AG04450 (cell line): ENCODE measurements around the gene CCDC68. TPM values are rescaled to one million over a fixed set of nuclear protein-coding genes. Genes with fewer than 3 reads are reported as not detected.

ENCODE experiments used
- CTCF ChIA-PET: fragments of 300-600, 350-600 bp; formaldehyde crosslinking; extraction: SDS; loops from one replicate; lab custom pipeline; 2022; ENCODE audit warnings: antibody characterized with exemption, inconsistent platforms; lab: Charles Lee
- POLR2A ChIA-PET: fragments of 350-600 bp; formaldehyde crosslinking; extraction: SDS; loops from one replicate; lab custom pipeline; 2021; ENCODE audit warnings: antibody characterized with exemption, inconsistent platforms; lab: Yijun Ruan, JAX
- DNase-seq: peaks from one replicate; pipeline ENCODE4 v3.0.0-alpha.2; 2011; ENCODE audit warnings: low read depth, low spot score
- H3K27ac ChIP-seq: one replicate; pipeline ENCODE4 v1.5.1; 2012; ENCODE audit warnings: low read depth, low read length, control low read depth
- H3K27me3 ChIP-seq: one replicate; pipeline ENCODE4 v1.6.0; 2012; ENCODE audit warnings: low read length; ENCODE audit not compliant: control insufficient read depth, insufficient read depth
- H3K4me3 ChIP-seq: 2 replicates; pipeline ENCODE4 v1.5.1; 2011; ENCODE audit warnings: mild to moderate bottlenecking, low read depth, low read length, control low read depth
- H3K9me3 ChIP-seq: 2 replicates; pipeline ENCODE4 v1.5.1; 2012; ENCODE audit warnings: low read length; ENCODE audit not compliant: control insufficient read depth, insufficient read depth
- polyA plus RNA-seq: library from polyadenylated mRNA; depleted of rRNA; stranded (reverse); fragments of >200 nt; gene quantifications from 2 replicates; pipeline ENCODE4 v1.2.3, GENCODE V29; 2011
- TF ChIP-seq, protein P1 (sequence below): IDR thresholded peaks from 2 replicates; pipeline ENCODE4 v1.5.1; 2011; ENCODE audit warnings: low read depth, low read length, control low read depth, inconsistent platforms

The CCDC68 gene
- polyA plus RNA-seq, 1 experiment: 9.5 TPM

DNA sequence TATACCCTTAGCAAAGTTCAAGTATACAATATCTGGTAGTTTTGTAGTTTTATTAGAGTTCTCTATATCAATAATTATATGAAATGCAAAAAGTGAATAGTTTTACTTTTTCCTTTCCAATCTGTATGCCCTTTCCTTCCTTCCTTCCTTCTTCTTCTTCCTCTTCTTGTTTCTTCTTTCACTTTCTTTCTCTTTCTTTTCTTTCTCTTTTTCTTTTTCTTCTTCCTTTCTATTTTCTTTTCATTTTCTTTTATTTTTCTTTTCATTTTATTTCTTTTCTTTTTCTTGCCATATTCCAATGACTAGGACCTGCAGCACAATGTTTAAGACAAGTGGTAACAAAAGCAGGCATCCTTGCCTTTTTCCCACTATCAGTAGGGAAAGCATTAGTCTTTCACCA is 59.8 kb downstream of the CCDC68 start:
- no peak for DNase-seq
- Histone ChIP-seq H3K9me3 (no peaks in the 10 kb centered on the region), H3K4me3 (no peak overlapping the region), H3K27me3 (no peaks in the 10 kb centered on the region), H3K27ac (no peak overlapping the region)
- TF ChIP-seq, protein P1, sequence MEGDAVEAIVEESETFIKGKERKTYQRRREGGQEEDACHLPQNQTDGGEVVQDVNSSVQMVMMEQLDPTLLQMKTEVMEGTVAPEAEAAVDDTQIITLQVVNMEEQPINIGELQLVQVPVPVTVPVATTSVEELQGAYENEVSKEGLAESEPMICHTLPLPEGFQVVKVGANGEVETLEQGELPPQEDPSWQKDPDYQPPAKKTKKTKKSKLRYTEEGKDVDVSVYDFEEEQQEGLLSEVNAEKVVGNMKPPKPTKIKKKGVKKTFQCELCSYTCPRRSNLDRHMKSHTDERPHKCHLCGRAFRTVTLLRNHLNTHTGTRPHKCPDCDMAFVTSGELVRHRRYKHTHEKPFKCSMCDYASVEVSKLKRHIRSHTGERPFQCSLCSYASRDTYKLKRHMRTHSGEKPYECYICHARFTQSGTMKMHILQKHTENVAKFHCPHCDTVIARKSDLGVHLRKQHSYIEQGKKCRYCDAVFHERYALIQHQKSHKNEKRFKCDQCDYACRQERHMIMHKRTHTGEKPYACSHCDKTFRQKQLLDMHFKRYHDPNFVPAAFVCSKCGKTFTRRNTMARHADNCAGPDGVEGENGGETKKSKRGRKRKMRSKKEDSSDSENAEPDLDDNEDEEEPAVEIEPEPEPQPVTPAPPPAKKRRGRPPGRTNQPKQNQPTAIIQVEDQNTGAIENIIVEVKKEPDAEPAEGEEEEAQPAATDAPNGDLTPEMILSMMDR: no peak
- CTCF ChIA-PET: no interaction called here
- POLR2A ChIA-PET: no interaction called here

GRCh38 chr18:54888933-54889332 is 70.3 kb downstream of the CCDC68 start:
- no peak overlapping the region for H3K4me3 ChIP-seq
- ChIA-PET POLR2A (no interaction called here), CTCF (interaction anchor here (0.6 kb wide), 1 partner anchor 91 kb away, joined by 3 read pairs; no protein-coding TSS in a partner anchor)
- TF ChIP-seq, protein P1: no peak
- DNase-seq: peak; percentile 27
- H3K27me3 ChIP-seq: no peaks in the 10 kb centered on the region
- no peaks in the 10 kb centered on the region for H3K9me3 ChIP-seq
- H3K27ac ChIP-seq: no peak overlapping the region

DNA sequence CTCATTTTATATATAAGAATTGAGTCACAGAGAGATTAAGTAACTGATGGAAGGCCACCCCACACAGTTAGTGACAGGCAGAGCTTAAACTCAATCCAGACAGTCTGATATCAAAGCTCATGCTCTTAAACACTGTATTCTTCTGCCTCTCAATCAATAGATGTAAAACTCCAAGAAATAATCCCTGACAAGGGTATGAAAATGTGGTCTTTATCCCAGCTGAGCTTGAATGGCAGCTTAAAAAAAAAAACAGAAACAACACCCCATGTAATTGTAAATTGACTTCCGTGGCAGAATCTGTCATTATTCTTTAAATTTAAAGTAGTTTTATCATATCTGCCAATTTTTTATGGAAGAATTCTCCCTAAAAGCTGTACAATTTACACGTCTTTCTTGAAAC is 70.9 kb downstream of the CCDC68 start:
- CTCF ChIA-PET: interaction anchor here (0.6 kb wide), 1 partner anchor 92 kb away, joined by 3 read pairs; no protein-coding TSS in a partner anchor
- POLR2A ChIA-PET: no interaction called here
- no peak for DNase-seq
- Histone ChIP-seq H3K4me3 (no peak overlapping the region), H3K9me3 (no peaks in the 10 kb centered on the region), H3K27me3 (no peaks in the 10 kb centered on the region), H3K27ac (no peak overlapping the region)
- TF ChIP-seq, protein P1: no peak

- no peak overlapping the region for H3K4me3 ChIP-seq
- H3K9me3 ChIP-seq: no peaks in the 10 kb centered on the region
- TF ChIP-seq, protein P1: no peak
- no peak overlapping the region for H3K27ac ChIP-seq
- no peaks in the 10 kb centered on the region for H3K27me3 ChIP-seq
- no peak for DNase-seq
- ChIA-PET POLR2A (interaction anchor here (0.8 kb wide), 1 partner anchor 9 kb away, joined by 4 read pairs; no protein-coding TSS in a partner anchor), CTCF (interaction anchor here (1.8 kb wide), 1 partner anchor 99 kb away, joined by 6 read pairs; no protein-coding TSS in a partner anchor)
Observed at GRCh38 chr18:54883816-54884604, 75.3 kb downstream of the CCDC68 start.

GRCh38 chr18:54882318-54882717 is 76.9 kb downstream of the CCDC68 start:
- H3K9me3 ChIP-seq: no peaks in the 10 kb centered on the region
- H3K27ac ChIP-seq: no peak overlapping the region
- ChIA-PET POLR2A (no interaction called here), CTCF (no interaction called here)
- H3K4me3 ChIP-seq: no peak overlapping the region
- DNase-seq: no peak
- TF ChIP-seq, protein P1: no peak
- H3K27me3 ChIP-seq: no peaks in the 10 kb centered on the region
